IPS-18c (cell line): Measurements from ENCODE around the gene FSIP1.

Experiments used
- H3K4me3 ChIP-seq: 2 replicates; pipeline ENCODE4 v1.7.0; 2013; ENCODE audit warnings: low read depth, mild to moderate bottlenecking, low read length, moderate library complexity; ENCODE audit not compliant: insufficient read depth
- H3K9me3 ChIP-seq: one replicate; pipeline ENCODE4 v1.6.1; 2013; ENCODE audit warnings: mild to moderate bottlenecking, low read length, moderate library complexity; ENCODE audit not compliant: control insufficient read depth, insufficient read depth

The FSIP1 gene

DNA sequence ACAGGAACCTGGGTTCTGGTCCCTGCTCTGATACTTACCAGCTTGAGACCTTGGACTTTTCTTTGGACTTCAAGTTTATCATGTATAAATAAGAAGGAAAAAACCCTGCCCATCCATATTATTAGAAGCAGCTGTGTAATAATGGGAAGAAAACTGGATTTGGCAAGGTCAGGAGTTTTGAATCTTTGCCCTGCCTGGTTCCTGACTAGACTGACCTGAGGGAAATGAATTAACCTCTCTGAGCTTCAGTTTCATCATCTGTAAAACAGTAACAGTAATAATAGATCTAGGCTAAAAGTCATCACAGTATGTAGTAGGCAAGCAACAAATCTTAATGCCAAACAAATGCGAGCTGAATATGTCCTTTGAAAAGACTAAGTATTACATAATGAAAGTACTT, 68.8 kb downstream of the FSIP1 start:
- H3K4me3 ChIP-seq = no peak overlapping the region
- no peaks in the 10 kb centered on the region for H3K9me3 ChIP-seq

DNA sequence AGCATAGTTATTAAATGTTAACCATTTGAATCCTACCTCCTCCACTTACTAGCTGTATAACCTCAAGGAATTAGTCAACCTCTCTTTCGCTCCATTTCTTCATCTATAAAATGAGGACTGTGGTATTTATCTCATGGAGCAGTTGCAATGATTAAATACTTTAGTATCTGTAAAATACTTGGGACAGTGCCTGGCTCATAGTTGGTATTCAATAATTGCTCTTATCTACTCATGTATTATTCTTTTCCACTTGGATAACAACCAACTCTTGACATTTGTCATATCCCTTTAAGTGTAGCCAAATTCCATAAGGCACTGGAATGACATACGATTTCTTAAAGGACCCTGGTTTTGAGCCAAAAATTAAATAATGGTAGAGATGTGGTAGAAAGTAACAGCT, 72.0 kb downstream of the FSIP1 start:
- H3K9me3 ChIP-seq = peaks cover 2% of the 10 kb centered on the region
- H3K4me3 ChIP-seq = no peak overlapping the region

DNA sequence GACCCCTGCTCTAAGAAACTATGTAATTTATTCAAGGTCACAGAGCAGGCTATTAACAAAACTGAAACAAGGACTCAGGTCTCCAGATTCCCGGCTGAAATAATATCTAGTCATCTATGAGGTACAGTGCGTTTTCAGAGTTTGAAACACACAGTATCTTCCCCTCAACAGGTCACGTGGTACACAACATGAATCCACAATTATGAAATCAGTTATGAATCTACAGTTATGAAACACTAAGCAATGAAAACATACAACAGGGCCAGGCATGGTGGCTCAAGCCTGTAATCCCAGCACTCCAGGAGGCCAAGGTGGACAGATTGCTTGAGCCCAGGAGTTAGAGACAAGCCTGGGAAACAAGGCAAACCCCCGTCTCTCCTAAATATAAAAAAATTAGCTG, 72.7 kb downstream of the FSIP1 start:
- peaks cover 2% of the 10 kb centered on the region for H3K9me3 ChIP-seq
- H3K4me3 ChIP-seq = no peak overlapping the region

DNA sequence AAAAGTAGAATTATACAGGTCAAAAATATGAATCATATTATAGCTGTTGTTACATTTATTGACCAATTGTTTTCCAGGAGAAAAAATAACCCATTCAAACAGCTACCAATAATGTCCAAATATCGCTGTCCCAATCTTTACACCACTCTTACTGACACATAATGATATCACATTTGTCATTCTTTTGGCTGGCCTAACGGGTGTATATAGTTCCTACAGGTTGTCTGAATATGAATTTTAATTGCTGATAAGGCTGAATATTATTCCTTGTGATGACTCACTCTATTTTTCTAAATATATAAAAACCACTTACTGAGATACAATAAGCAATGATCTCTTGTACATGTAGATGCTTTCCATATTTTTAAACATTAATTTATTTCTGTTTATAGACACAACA, 76.4 kb downstream of the FSIP1 start:
- peaks cover 2% of the 10 kb centered on the region for H3K9me3 ChIP-seq
- no peak overlapping the region for H3K4me3 ChIP-seq

DNA sequence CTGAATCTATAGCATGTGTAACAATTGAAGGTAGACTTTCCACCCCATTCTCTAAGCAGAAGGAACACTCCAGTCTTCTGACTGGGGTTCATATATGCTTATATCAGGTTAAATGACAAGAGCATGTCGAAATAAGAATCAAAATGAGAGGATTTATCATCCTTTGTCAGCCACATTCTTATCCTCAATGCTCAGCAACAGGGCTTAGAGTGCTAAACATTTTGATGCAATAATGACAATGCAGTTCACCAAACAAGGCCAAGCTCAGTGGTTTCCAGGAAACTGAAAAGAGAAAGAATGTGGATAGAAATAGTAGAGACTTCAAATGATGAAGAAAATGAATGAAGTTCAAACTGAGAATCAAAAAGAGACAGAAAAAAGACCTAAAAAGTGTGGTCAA, 78.0 kb downstream of the FSIP1 start:
- H3K4me3 ChIP-seq = no peak overlapping the region
- H3K9me3 ChIP-seq = peaks cover 2% of the 10 kb centered on the region

DNA sequence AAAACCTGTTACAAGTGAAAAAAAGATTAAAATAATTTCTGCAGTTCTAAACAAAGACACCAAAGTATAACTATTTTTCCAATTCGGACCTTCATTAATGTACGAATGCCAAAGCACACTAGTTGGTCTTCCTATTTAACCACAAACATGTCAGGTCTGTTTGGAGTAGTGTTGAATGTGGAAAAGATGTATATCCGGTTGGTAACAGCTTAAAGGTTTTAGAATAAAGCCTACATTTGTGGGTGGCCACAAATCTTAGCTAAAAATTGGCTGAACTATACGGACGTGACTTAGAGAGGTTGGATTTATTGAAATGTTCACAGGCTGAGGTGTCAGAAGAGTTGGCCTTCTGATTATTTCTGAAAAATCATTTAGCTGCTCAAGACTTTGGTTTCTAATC, 78.4 kb downstream of the FSIP1 start:
- H3K4me3 ChIP-seq = no peak overlapping the region
- H3K9me3 ChIP-seq = peaks cover 2% of the 10 kb centered on the region

DNA sequence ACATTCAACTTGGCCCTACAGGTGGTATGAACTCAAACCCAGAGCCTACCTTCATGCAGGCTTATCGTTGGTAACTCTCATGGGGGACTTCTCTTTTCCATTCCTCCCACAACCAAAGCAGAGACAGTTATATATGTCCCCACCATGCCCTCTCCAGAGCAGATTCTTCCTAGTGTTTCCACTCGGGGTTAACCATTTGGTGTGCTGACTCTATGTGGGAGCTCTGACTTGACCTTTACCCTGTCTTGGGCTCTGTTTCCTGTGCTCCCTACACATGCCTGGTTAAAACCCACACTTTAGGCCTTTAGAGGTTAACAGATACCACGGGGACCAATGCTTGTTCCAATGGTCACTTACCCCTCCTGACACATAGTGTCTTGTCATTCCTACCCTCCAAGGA, 80.7 kb downstream of the FSIP1 start:
- H3K4me3 ChIP-seq = no peak overlapping the region
- H3K9me3 ChIP-seq = no peaks in the 10 kb centered on the region

DNA sequence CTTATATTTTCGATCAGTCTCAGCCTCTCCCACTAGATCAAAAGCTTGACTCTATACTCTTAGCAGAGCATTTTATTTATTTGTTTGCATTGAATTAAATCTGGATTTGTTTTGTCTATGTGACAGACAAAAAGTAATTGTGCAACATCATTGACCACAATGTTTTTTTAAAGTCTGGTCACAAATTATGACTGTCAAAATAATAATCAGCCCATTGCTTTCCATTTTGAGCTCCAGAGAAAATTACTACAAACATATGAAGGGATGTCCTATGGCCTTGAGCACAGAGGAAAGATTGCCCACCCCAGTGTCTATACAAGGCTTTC, 82.3 kb downstream of the FSIP1 start:
- no peaks in the 10 kb centered on the region for H3K9me3 ChIP-seq
- H3K4me3 ChIP-seq = no peak overlapping the region

DNA sequence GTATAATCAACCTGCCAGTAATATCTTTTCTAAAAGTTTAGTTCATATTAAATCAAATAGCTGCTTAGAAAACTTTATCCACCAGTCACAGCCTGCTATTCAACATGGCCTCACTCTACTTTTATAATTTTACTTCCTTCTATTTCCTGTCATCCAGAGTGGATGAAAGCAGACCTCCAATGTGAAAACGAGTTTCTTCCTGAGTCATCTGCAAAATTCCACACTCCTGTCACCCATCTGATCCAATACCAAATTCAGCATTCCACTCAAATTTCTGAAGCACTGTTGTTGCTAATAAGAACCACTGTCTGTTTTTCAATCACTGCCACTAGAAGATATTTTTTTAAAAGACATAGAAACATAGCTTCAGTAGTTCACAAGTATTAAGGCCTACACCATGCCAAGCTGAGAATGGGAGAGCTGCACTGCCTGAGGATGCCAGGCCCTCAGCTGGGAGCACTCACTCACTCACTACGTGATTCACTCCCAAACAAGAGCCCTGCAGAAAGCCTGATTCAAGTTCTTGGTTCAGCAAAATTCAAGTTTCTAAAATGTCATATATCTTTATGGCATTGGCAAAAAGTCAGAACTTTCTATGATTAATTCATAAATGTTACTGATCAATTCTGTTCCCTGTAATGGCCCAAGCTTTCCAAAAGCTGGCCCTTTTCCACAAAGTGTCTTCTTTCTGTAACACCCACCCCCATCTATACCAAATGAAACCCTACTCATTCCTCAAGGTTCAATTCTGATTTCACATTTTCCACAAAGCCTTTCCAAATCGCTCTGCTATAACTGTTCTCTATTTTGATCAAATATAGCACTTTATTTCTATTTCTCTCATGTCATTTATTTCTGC, 82.9 kb downstream of the FSIP1 start:
- Histone ChIP-seq H3K9me3 (no peaks in the 10 kb centered on the region), H3K4me3 (no peak overlapping the region)

DNA sequence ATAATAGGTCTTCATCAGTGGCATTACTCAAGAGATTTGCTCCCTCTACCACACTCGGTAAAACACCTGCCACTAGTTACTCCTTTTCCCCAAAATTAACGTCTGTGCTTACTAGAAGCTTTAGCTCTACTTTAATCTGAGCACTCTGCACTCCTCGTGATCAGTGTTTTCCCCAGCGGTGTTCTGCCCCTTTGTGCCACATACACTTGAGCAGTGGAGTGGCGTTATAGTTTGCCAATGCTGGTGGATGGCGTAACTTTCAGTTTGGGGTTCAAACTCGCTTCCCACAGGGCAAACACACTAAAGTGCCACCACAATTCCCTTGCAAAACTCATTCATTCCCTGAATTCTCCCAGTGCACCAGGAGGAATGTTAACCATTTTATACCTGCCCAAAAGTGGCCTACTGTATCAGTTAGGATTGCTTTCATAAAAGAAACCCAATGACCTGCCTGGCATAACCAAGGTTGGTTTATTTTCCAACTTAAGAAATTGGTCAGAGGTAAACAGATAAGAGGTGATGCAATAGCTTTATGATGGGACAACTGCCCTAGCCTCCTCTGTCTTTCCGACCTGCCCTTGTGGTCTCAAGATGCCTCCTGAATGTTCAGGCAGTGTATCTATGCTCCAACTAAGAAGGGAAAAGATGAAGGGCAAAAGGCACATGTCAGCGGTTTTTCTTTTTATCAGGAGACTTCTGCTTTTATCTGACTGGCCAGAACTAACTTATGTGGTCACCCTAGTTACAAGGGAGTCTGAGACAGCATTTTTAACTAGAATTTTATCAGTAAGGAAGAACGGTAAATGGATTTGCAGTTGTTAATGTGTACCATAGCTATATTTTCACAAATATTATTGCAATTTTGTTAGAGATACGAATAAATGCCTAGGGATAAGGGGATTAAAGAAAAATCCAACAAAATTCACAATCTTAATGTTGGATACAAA, 83.9 kb downstream of the FSIP1 start:
- Histone ChIP-seq H3K4me3 (no peak overlapping the region), H3K9me3 (no peaks in the 10 kb centered on the region)

DNA sequence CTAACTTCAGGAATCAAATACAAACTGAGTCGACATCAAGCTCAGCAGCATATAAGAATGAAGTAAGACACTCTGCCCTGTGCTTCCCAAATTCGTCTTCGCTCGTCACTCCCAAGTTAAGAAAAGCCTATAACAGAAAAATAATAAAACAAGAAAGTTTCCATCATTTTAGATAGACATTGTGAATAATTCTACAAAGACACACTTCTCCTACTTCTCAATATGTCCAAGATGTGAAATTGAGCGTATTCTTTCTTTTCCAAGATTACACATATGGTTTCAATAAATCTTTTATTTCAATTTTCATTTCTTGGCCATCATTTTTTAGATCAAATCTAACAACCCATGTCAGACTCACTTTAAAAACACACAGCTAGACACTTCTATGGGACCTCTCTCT, 85.1 kb downstream of the FSIP1 start:
- H3K9me3 ChIP-seq = no peaks in the 10 kb centered on the region
- H3K4me3 ChIP-seq = no peak overlapping the region

DNA sequence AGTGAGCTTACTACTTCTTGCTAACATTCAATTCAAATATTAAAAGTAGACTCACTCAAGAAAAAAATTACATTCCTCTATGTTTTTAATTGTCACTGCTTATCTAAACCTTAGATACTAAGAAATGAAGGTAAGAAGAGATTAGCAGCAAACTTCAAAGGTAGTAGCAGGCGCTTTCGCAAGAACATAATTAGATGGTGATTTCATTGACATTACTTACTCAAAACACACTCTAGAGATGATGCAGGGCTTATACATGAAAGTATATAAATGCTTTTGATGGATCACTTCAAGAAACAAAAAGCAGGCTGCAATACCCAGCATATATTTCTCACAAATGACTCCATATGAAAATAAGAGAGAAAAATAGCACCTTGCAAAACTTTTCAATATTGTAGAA, 86.8 kb downstream of the FSIP1 start:
- H3K9me3 ChIP-seq = no peaks in the 10 kb centered on the region
- no peak overlapping the region for H3K4me3 ChIP-seq

DNA sequence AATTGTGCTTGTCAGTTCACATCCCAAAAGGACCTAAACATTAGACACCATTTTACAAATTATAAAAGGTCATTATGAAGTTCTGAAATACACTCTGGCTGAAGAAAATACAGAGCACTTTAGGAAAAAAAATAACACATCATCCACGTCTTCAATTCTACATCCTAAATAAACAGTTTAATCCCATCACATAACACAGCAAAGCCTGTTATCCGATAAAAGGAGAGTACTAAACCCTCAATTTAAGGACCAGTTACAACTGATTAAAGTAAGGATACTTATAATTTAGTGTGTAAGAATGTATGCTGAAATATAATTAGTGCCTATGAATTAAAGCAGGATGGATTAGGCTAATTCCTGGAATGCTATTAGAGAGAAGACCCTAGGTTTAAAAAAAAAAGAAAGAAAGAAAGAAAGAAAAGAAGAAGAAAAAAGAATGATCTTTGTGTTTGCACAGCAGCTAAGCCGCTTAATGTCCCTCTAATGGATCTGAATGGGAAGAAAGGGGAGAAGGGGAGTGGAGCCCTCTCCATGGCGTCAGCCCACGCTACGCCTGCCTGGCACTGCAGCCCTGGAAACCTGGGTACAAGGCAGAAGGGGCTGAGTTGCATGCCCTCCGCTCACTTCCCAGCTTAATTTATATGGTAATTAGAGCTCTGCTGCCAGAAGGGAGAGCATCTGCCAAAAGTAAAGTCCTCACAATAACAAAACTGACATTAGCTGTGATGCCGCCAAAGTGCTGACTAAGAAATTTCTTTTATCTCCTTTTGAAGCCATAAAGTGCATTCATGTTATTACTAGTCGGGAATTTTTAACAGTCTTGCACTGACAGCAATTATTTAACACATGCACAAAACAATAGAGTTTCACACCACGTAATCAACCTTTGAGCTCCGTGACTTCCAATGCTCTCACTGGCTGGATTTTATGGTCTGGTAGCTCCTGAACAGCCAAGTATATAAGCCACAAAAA, 90.0 kb downstream of the FSIP1 start:
- no peak overlapping the region for H3K4me3 ChIP-seq
- H3K9me3 ChIP-seq = no peaks in the 10 kb centered on the region

DNA sequence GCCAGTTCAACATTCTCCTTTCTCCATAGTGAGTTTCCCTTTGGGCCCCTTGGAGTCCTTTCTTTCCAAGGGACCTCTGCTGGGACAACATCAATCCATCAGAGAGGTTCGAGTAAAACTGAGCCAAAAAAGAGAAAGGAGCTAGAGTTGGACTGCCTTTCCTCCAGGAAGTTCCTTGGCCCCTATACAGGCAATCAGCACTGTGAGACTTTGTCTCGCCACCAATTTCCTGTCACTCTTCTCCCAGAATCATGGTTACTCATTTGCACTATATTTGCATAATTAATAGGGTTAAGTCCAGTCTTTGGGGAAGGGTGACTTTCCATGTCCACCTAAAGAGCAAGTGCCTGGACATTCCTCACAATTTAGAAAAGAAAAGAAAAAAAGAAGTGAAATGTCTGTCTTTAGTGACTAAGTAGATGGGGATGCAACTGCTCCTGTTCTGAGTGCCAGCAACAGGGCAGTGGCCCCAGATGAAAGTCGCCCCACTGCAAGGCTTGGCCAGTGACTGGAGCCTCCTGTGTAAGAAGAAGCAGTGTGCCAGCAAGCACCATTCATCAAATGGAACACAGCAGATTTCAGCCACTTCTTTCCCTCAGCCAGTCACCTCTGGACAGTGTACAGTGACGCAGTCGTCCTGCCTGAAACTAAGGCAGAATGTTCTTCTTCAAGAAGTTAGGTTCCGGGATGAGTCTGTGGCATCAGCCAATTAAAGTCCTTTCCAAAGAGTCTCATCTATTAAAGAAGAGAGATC, 91.6 kb downstream of the FSIP1 start:
- Histone ChIP-seq H3K4me3 (no peak overlapping the region), H3K9me3 (no peaks in the 10 kb centered on the region)

DNA sequence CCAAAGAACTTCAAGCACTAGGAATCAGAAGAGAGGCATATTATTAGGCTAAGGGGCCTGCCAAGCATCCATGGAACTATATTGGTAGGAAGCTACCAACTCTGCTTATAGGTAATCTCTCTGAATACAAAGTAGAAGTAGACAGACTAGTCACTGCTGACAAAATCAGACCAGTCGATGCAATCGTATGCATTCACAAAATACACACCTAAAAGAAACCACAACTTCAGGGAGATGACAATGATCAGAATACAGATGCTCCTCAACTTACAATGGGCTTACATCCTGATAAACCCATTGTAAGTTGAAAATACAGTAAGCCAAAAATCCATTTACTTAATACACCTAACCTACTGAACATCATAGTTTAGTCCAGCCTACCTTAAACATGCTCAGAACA, 94.7 kb downstream of the FSIP1 start:
- Histone ChIP-seq H3K9me3 (no peaks in the 10 kb centered on the region), H3K4me3 (no peak overlapping the region)

DNA sequence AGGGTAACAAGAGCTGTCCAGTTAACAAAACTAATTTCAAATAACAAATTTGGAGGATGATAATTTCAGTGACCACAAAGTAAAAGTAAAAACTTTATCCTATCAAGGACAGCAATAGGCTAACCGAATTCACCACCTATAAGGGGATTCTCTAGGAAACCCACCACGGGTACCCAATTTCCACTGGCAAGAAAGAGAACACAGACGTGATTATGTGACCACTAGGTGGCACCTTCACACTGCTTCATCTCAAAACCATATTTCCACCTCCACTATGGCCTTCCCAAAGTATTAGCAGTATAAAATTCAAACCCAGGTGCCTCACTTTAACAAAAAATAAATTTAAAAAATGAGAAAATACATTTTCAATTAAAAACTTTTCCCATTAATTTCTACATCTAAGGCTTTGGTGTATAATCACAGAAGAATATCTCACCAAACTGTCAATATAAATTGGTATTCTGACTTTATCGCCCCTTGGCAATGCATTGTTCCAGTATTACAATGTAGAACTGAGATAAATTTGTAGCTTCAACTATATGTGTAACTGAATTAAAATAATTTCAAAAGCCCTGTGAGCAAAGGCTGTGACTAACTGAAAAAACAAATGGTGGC, 96.5 kb downstream of the FSIP1 start:
- H3K9me3 ChIP-seq = no peaks in the 10 kb centered on the region
- no peak overlapping the region for H3K4me3 ChIP-seq
